HG03457 (cell line): ENCODE measurements around the gene ANAPC16.
"Not testable (repeated sequence)": the region's sequence is repeated elsewhere in the genome, so short reads cannot be mapped to it uniquely, and the experiment has no call there.

Source experiments
- ATAC-seq: cut with Tn5 transposase; IDR thresholded peaks from one replicate; pipeline ENCODE4 v1.9.1; 2021; ENCODE audit warnings: moderate number of reproducible peaks; ENCODE audit not compliant: unreplicated experiment

Gene ANAPC16

DNA sequence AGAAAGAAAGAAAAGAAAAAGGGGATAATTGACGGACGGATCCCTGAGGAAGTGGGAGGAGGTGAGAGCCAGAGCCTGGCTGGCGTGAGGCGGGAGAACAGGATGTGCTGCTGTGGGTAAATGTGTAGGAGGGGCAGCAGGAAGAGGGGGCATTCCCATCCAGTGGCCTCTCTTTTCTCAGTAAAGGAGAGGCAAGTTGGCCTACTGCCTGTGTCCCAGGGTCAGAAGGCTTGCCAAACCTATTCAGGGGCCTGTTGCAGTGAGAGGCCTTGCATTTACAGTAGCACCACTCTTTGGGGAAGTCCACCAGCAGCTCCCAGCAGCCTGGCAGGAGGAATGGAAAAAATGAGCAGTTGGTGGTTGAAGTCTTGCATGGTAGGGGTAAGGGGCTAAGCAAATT, 26.9 kb downstream of the ANAPC16 start:
- no peak for ATAC-seq

DNA sequence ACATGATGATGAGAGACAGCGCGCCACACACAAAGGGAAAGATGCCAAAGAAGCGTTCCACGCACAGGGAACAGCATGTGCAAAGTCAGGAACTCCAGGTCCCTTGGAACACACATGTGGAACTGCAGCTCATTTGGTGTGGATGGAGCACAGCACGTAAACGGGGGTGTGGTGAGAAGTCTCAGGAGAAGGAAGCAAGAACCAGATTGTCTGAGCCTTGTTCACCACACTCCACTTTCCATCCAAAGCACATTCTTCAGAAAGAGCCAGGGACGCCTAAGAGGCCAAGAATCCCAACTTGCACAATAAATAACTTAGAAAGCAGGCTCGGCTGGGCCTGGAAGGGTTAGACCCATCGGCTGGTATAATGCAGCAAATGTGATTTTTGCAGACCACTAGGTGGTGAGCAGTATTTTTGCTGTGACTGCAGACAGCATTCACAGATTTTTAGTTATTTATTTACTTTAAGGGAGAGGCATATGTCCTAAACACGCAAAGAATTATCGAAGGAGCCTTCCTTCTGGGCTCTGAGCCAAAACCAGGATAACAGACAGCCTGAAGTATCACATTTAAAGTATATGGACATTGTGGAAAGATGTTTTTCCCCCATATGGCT, 28.1 kb downstream of the ANAPC16 start:
- no peak for ATAC-seq

DNA sequence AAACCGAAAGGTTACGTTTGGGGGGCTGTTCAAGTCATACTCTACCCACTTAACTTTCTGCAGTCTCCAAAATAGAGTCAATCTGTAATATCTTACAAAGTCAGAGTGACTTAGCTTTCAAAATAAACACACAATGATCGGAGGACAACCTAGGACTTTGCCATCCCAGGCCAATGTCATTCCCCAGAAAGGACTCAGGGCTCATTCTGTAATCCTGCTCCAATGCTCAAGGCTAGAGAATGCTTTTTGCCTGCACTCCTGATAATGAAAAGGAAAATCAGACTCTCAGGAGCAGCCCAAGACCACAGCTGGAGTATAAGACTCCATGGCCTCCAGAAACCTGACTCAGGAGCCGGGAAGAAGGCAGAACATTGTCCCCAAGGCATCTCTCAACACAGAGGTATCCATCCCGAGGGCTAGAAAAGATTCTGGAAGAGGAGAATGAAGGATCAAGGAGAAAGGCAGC, 28.8 kb downstream of the ANAPC16 start:
- no peak for ATAC-seq

DNA sequence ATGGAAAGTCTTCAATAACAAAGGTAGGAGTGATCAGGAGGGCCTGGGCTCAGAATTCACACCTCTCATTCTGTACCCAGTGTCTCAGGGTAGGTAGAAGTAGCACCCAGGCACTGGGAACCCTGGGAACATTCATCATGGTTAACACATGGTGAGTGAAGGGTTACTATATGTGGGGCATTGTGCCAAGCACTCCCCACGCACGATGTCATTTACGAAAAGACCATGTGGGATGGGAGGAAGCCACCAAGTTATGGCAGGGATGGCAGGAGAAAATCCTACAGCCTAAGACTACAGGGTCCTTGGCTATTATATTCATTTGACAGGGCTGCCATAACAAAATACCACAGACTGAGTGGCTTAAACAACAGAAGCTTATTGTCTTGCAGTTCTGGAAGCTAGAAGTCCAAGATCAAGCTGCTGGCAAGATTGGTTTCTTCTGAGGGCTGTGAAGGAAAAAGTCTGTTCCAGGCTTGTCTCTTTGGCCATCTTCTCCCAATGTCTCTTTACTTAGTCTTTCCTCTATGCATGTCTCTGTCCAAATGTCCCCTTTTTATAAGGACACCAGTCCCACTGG, 30.2 kb downstream of the ANAPC16 start:
- ATAC-seq: no peak

DNA sequence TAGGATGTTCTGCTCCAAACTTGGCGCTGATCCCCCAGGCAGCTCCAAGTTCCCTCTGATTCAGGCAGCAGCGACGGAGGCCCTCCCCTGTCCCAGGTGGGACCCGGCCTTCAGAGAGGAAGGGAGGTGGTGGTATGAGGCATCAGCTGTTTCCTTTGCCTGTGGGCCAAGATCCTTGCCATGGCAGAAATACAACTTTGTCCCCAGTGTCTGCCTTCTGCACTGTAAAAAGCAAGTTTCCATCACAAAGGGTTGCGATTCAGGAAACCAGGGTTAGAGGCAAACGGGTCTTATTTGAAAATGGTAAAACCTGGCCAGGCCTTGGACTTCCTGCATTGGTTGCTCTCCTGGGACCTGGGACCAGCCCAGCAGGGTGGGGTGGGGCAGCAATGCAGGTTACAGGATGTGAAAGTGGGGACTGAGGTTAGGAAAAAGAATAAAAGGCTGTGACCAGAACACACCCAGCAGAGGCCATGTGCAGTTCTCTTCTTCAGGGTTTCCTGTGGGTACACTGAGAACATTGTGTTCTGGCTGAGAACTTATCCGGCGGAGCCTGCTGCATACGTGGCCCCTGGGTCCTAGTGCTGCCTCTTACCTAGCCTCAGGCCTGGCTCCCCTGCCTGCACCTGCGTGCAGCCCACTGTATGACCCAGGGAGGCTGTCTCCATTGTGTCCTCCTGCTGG, 32.8 kb downstream of the ANAPC16 start:
- ATAC-seq: peak; percentile 69

DNA sequence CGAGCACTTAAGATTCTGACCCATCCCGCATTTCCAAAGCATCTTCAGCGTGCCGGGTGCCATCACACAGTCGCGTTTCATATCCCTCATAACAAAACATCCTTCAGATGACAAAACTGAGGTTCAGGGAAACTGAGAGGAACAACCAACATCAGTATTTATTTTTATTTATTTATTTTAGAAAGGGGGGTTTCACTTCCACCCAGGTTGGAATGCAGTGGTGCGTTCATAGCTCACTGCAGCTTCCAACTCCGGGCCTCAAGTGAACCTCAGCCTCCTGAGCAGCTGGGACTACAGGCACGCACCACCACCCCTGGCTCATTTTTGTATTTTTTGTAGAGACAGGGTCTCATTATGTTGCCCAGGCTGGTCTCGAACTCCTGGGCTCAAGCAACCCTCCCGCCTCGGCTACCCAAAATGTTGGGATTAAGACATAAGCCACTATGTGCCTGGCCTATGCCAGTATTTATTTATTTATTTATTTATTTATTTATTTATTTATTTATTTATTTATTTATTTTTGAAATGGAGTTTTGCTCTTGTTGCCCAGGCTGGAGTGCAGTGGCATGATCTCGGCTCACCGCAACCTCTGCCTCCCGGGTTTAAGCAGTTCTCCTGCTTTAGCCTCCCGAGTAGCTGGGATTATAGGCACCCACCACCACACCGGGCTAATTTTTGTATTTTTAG, 33.5 kb downstream of the ANAPC16 start:
- ATAC-seq: not testable (repeated sequence)

DNA sequence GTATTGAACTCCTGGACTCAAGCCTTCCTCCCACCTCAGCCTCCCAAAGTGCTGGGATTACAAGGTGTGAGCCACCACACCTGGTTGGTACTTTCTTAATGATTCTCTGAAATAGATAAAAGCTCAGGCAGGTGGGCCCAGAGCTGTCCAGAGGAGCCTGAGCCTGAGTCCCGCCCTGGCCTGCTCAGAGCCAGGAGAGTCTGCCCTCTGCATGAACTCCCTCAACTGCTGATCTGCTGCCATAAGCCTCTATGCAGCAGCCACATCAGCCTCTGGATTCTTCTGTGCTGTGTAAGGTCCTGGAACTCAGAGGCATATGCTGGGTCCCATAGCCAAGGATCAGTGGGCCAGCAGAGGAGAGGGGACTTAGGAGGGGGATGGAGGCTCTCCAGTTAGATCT, 34.9 kb downstream of the ANAPC16 start:
- ATAC-seq: no peak

DNA sequence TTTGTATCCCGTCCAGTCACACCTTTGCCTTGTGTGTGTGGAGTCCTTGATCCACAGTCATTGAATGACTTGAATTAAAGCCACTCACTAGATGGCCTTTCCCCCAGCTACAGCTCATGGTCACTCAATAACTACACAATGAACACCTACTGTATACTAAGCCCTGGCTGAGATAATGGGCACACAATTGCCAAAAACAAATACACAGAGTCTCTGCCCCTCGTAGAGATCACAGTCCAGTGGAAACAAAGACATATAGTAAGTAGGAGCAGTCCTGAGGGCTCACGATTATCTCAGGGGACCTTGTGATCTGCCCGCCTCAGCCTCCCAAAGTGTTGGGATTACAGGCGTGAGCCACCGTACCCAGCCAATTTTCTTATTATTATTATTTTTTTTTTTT, 35.8 kb downstream of the ANAPC16 start:
- ATAC-seq: no peak

DNA sequence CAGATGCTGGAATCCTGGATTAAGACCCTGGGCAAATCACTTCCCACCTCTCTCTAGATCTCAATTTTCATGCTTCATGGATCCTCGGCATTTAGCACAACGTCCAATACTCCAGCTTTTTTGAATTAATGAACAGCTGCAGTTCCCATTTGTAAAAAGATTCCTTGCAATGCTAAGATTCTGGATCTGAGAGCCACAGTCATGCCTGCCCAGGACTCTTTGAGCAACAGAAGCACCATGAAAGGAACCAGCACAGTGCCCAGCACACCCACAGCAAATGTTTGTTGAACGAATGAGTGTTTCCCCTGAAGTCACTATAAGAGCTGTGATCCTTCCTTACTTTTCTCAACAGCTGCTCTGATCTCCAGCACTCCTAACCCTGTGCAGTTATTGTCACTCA, 37.2 kb downstream of the ANAPC16 start:
- no peak for ATAC-seq

DNA sequence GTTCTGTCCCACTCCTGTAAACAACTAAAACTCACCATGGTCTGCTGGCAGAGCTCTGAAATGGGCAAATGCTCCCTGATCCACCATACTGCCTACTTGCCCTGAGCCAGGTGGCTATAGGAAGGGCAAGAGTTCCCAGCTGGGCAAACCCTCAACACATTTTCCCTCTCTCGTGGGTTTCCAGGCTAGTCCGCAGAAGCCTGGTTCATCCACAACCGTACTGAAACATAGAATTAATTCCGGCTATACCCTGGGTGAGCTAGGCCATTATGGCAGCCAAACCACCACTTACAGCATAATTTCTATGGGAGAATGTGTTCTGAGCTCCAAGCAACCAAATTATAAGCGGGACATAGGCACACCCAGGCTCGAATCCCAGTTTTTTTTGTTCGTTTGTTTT, 37.8 kb downstream of the ANAPC16 start:
- ATAC-seq: no peak

DNA sequence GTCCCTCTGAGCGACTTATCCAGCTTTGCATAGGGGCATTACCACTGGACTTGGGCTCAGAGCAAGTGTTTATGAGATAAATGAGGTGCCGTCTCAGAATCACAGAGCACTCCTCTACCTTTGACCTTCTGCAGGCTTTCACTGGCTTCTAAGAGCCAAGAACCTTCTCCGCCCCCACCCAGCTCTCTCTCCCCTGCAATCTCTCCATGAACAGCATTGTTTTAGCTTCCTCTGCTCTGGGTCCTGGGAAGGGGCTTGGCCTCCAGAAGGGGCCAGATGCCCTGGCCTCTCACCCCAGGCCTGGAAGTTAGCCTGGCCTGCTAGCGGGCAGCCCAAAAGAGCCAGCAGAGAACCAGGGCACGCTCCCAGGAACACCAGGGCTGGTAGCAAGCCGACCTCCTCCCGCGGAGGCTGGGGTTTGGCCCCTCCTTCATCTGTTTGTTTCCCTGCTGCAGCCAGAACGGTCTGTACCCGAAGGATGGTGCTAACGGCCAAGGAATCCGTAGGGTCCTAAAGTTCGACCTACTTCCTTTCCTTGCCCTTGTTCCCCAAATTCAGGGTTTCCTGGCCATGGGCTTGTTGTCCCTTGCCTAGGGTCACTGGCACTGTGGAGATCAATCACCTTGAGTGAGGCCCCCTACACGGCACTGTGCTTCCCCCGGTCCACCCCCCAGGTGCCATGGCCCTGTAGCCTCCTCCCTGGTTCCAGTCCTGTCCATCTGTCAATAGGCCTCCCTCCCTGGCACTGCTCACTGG, 39.2 kb downstream of the ANAPC16 start:
- ATAC-seq: no peak

DNA sequence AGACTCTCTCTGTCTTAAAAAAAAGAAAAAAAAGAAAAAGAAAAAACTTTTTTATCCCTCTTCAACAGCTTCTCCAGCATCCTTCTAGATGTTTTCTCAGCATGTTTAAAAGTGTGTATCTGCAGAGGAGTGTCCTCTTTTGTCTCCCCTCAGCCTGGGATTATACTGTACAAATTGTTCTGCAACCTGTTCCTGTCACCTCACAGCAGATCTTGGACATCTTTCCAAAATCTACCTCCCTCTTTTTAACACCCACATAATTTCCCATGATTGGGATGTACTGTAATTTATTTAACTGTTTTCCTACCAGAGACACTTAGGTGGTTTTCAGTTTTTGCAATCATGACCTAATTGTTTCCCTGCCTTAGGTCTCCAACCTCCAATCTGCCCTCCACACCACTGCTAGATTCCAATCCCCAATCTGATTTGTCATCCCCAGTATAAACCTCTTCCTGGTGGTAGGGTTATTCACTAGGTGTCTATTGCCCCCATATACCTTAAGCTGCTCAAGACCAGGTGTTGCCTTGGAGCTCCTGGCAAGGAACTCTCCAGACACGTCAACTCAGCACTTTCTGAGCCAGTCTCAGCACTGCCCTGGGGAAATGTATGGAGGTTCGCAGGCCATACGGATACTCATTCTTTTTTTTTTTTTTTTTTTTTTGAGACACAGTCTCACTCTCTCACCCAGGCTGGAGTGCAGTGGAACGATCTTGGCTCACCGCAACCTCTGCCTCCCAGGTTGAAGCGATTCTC, 40.3 kb downstream of the ANAPC16 start:
- ATAC-seq: no peak

DNA sequence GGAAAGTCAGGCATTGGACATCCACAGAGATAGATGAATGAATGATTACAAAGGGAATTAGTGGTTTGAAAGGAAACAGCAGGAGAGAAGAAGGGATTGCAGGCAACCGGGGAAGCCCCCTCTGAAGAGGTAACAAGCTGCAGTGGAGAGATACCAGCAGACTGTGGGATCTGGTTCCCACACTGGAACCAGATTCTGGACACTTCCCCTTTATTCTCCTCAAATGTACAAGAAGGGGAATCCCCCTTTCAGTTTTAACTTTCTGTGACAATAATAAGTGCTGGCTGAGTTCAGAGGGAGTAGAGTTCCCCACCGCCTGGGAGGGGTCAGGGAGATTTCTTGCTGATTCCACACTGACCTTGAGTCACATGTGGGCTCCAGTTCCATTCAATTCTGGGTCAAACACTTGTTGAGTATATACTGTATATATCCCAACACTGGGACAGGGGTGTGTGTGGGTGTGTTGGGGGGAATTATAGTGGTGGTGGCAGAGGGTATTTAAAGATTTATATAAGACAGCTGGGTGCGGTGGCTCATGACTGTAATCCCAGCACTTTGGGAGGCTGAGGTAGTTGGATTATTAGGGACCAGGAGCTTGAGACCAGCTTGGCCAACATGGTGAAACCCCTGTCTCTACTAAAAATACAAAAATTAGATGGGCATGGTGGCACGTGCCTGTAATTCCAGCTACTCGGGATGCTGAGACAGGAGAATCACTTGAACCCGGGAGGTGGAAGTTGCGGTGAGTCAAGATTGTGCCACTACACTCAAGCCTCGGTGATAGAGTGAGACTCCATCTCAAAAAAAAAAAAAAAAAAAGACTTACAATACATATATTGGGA, 41.5 kb downstream of the ANAPC16 start:
- no peak for ATAC-seq

DNA sequence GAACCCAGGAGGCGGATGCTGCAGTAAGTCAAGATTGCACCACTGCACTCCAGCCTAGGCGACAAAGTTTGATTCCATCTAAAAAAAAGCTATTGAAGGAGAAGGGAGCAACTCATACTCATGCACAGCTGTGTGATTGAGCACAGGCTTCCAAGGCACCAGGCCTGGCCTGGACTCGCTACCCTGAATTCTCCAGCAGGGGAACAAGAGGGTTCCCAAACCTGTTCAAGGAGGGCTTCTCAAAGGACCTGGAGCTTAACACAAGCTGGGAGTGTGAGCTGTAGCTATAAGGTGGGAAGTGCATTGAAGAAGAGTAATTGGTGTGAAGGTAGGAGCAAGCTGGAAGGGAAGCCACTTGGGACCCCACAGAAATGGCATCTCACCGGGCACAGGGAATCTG, 42.8 kb downstream of the ANAPC16 start:
- no peak for ATAC-seq

DNA sequence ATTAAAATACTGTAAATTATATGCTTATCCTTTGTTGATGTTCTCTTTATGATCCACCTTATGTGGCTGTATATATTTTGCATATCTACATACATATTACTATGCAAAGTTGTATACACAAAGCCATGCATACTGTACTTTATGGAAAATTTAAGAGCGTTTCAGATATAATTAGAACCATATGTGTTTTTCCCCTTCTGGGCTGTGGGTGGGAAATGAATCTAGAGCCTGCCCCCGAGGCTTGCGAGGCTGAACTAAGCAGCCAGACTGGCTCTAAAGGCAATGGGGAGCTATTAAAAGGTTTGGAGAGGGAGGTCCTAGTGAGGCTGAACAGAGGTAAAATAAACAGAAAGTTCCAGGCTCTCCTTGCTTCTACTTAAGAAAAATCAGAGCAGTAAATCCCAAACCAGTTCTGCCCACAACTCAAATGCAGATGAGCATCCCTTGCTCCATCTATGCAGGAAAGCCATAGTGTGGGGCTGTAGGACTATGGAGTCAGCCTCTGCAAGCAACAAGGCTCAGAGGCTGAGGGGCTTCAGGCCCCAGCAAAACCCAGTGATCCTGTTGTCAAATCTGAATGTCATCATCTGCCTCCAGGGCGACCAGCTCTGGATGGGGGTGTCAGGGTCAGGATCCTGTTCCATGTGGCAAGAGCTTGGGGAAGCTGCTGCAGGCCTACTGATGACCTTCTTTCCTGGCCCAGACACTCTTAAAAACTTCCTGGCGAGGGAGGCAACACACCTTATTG, 43.9 kb downstream of the ANAPC16 start:
- no peak for ATAC-seq

DNA sequence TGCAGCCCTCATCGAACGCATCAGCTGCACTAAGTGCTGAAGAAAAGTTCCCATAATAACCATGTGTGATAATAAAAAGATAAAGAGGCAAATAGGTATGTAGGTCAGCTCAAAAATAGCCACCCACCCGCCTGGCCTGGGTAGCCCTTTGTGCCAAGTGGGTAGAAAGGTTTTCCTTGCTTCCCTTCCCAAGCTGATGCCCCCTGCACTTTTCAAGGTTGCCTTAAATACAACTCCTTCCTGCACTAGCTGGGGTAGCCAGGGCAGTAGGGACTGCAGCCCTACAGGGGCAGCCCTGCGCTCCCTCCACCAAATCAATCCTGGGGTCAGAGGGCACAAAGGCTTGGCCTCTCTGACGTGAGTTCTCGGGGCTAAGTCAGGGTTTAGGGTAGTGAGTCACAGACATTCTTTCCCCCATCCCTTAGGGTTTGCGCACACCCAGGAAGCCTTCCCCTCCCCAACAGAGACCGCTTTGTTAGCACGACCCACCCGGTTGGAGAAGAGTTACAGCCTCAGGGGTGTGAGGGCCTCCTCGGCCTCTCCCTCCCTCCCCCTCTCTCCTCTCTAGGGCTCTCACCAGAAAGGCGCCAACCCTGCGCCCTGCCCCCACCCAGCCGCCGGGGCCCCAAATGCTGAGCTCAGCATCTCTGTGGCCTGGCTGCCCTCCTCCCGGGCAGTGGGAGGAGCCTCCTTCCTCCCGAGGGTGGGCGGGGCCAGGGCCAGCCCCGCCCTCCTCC, 44.6 kb downstream of the ANAPC16 start:
- ATAC-seq: peak; percentile 42

DNA sequence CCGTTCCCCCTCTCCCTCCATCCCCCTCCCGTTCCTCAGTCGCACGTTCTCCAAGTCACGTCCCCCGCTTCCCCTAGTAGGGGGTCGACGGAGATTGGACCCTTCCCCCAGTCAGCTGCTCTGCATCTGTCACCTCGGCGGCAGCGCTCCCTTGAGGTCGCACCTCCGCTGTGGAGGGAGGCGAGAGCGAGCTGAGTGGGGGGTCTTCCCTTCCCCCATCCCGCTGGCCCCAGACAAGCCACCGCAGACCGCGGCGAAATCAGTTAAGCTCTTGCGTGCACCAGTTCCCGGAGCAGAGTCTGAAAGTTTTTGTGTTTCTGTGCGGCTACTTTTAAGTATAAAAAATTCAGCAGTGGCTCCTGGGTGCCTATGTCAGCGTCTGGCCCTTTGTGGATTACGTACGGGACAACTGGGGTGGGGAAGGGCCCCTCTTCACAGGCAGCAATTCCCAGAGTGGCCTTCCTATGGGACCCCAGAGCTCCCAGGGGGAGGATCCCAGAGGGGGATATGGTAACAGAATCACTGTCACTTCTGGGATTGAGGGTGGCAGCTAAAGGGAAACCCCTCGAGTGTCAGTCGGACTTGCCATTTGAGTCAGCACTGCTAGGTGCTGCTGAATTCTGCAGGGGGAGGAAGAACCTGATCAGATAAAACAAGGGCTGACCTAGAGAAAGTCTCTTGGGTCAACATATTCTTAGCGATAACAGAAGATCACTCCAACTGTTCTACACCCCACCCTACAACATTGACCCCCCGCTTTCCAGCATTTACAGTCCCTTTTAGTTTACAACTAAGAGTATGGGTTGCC, 45.4 kb downstream of the ANAPC16 start:
- peak; percentile 39 for ATAC-seq
